ENCODE results near the gene CTTNBP2.
A peak's percentile ranks its signal among the peaks of the same experiment; 100 is the strongest.

CTTNBP2 gene

DNA sequence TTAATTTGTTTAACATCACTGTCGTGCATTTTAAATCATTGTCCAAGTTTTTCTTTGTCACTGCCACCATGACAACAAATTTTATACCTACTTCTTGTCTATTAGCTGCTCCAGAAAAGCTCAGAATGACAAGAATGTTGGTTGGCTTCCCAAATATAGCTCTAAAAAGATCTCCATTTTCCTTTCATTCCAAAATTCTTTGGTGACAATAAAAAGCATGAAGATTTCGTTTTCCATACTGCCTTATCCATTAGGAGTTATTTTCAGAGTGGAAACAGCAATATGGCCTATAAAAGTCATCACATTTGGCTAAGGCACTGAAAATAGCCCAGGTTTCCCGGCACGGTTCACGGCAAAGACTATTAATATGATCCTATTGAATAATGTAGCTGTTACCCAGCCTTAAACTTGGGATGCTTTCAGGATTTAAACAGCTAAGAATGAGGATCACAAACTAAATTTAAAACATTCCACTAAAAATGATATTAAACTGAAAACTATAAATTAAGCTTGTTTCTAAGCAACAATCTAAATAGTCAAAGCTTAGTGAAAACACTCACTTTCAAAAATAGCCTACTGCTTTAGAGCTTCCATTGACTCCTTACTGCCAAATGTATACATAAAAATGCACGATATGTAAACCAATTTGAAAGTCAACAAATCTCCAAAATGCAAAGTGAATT, 2.7 kb downstream of the CTTNBP2 start:
- H3K4me3 ChIP-seq (ENCODE audit: low read depth, low read length) = peak overlapping the region; percentile 85; the same call in 1 of the 2 replicates
- TF ChIP-seq, protein P1, sequence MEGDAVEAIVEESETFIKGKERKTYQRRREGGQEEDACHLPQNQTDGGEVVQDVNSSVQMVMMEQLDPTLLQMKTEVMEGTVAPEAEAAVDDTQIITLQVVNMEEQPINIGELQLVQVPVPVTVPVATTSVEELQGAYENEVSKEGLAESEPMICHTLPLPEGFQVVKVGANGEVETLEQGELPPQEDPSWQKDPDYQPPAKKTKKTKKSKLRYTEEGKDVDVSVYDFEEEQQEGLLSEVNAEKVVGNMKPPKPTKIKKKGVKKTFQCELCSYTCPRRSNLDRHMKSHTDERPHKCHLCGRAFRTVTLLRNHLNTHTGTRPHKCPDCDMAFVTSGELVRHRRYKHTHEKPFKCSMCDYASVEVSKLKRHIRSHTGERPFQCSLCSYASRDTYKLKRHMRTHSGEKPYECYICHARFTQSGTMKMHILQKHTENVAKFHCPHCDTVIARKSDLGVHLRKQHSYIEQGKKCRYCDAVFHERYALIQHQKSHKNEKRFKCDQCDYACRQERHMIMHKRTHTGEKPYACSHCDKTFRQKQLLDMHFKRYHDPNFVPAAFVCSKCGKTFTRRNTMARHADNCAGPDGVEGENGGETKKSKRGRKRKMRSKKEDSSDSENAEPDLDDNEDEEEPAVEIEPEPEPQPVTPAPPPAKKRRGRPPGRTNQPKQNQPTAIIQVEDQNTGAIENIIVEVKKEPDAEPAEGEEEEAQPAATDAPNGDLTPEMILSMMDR (IDR thresholded peaks at IDR 0.05; ENCODE audit: low read depth, low read length) = no peak

DNA sequence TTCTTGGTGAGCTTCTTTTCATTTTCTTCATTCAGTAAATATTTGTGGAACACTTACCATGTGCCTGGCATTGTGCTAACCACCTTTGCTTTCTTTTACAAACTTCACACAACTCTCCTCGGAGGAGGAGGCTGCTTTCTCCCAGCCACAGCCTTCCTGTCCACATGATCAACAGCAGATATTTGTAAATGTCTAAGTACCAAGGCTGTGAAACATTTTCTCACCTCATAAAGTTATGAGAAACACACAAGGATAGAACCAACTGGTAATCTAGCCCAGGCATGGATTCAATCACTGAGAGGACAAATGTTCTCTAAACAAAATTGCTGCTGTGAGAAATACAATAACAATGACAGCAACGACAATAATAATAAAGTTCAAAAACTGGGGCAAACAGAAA, 3.9 kb downstream of the CTTNBP2 start:
- H3K4me3 ChIP-seq (ENCODE audit: low read depth, low read length) = no peak overlapping the region
- TF ChIP-seq, protein P1 (IDR thresholded peaks at IDR 0.05; ENCODE audit: low read depth, low read length) = no peak

DNA sequence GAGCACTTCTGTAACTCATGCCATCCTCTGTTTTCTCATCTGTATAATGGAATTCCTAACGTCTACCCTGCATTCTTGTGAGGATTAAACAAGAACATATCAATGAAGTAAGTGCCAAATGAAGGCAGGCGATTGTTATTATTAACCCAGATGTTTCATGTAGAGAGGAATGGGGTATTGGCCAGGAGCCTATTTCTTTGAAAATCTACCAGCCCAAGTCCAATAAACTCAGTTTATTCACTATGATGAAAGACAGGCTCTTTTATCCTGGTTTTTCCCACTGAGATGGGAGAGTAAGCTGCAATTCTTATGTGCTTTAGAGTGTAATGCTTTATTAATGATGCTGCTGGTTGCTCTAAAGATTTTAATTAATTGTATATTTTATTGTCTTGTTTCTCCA, 9.6 kb downstream of the CTTNBP2 start:
- TF ChIP-seq, protein P1 (IDR thresholded peaks at IDR 0.05; ENCODE audit: low read depth, low read length) = no peak
- H3K4me3 ChIP-seq (ENCODE audit: low read depth, low read length) = no peak overlapping the region

GRCh38 chr7:117862378-117862777, 10.9 kb downstream of the CTTNBP2 start:
- H3K4me3 ChIP-seq (ENCODE audit: low read depth, low read length) = no peak overlapping the region
- TF ChIP-seq, protein P1 (IDR thresholded peaks at IDR 0.05; ENCODE audit: low read depth, low read length) = no peak

DNA sequence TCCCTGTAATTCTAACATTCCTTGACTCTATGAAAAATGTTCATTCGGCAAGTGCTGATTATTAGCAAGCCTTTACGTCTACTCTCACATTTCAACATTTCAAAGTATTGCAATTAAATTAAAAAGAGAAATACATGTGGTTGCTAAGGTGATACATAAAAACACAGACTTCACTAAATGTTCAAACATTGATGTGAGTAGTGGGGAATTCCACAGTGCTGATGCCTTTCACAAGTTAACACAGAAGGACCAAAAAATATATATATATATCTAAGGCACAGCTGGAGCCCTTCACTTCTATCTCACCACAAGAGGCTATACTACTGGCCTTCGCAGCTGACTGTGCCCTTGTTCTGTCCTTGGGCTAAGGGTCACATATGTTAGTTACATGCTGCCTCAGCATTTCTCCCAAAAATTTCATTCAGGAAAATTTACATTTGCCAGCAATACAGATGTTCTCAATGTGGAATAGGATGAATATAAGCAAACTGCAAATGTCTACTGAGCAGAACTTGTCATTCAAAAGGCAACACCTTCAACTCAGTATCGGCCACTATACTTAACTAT, 13.9 kb downstream of the CTTNBP2 start:
- TF ChIP-seq, protein P1 (IDR thresholded peaks at IDR 0.05; ENCODE audit: low read depth, low read length) = no peak

GRCh38 chr7:117858712-117859111, 14.5 kb downstream of the CTTNBP2 start:
- TF ChIP-seq, protein P1 (IDR thresholded peaks at IDR 0.05; ENCODE audit: low read depth, low read length) = no peak
- H3K4me3 ChIP-seq (ENCODE audit: low read depth, low read length) = no peak overlapping the region

More for the DNA sequence above, 13.9 kb downstream of the CTTNBP2 start:
- H3K4me3 ChIP-seq (ENCODE audit: low read depth, low read length) = no peak overlapping the region

DNA sequence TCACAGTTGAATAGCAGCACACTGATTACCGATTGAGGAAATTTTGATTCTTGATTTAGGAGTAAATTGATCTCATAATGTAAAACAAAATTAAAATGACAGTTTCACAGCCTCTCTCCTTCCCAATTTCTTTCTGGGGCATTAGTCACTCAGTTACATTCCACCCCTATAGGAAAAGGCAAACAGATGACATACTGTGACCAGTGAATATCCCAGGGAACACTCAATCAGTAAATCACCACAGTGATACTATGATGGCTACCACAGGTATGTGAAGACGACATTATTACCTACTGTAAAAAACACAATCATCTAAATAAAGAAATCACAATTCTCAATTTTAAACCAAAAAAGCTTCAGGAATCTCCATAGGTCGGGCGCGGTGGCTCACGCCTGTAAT, 15.5 kb downstream of the CTTNBP2 start:
- TF ChIP-seq, protein P1 (IDR thresholded peaks at IDR 0.05; ENCODE audit: low read depth, low read length) = no peak

More for the DNA sequence above, 15.5 kb downstream of the CTTNBP2 start:
- H3K4me3 ChIP-seq (ENCODE audit: low read depth, low read length) = no peak overlapping the region
